IMR-90 (cell line): ENCODE results near the gene METTL1.

Experiments
- BHLHE40 ChIP-seq: fragments of 150-350 bp; IDR thresholded peaks from 2 replicates; pipeline ENCODE4 v1.6.1; 2016; ENCODE audit warnings: mild to moderate bottlenecking, low read depth, low read length
- CEBPB ChIP-seq: IDR thresholded peaks from 2 replicates; pipeline ENCODE4 v1.6.1; 2012; ENCODE audit warnings: low read depth, low read length, improper control_type of control experiment
- TF ChIP-seq, protein P1 (sequence below): conservative IDR thresholded peaks from 2 replicates; pipeline ENCODE4 v1.5.1; 2012; ENCODE audit warnings: mild to moderate bottlenecking, low read depth, low read length, improper control_type of control experiment

DNA sequence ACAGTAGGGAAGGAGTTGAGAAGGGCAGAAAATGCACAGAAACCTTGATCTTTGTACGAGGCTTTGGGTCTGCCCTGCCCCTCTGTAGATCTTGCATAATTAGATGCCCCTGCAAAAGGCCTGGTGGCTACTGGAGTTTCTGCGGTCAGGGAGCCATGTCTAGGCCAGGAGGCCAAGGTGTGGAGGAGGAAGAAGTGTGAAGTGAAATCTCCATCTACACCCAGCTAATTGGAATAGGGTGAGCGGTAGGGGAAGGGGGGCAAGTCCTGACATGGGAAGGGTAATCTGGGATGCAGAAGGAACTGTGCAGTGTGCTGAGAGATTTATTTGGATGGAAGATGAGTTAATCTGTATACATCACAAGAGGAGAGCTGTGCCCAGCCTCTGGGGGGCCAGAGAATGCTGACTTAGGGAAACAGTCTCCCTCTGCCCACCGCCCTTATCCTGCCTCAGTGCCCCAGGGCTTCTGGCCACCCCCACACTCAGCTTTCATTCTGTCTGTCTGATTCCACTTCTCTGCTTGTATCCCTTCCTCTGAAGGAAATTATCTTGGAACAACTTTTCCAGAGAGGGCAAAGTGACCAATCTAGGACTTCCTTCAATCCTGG is 10.4 kb downstream of the METTL1 start:
- TF ChIP-seq BHLHE40 (no peak), CEBPB (no peak)
- TF ChIP-seq, protein P1, sequence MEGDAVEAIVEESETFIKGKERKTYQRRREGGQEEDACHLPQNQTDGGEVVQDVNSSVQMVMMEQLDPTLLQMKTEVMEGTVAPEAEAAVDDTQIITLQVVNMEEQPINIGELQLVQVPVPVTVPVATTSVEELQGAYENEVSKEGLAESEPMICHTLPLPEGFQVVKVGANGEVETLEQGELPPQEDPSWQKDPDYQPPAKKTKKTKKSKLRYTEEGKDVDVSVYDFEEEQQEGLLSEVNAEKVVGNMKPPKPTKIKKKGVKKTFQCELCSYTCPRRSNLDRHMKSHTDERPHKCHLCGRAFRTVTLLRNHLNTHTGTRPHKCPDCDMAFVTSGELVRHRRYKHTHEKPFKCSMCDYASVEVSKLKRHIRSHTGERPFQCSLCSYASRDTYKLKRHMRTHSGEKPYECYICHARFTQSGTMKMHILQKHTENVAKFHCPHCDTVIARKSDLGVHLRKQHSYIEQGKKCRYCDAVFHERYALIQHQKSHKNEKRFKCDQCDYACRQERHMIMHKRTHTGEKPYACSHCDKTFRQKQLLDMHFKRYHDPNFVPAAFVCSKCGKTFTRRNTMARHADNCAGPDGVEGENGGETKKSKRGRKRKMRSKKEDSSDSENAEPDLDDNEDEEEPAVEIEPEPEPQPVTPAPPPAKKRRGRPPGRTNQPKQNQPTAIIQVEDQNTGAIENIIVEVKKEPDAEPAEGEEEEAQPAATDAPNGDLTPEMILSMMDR: no peak
